ENCODE data around the gene BACE1. TPM values are rescaled to one million over a fixed set of nuclear protein-coding genes. Genes with fewer than 3 reads are reported as not detected.
"Not testable (repeated sequence)": the region's sequence is repeated elsewhere in the genome, so short reads cannot be mapped to it uniquely, and the experiment has no call there.

Gene BACE1
- total RNA-seq, 1 experiment from 2014 or later, result 11.2 TPM

GRCh38 chr11:117279711-117280376 is 36.2 kb downstream of the BACE1 start:
- BruUV-seq (replicated peaks), result no TSS peak
- Histone ChIP-seq H3K9me3 (no peaks in the 10 kb centered on the region), H3K4me3 (ENCODE audit: low read depth, low read length) (no peak overlapping the region), H3K4me1 (peaks cover 17% of the 10 kb centered on the region), H3K27me3 (replicated peaks; ENCODE audit: control insufficient read depth, insufficient read depth, low read length) (no peaks in the 10 kb centered on the region), H3K36me3 (ENCODE audit: control insufficient read depth, insufficient read depth, low read length) (peaks cover 4% of the 10 kb centered on the region; the same call in 1 of the 2 replicates)
- H3K9me3 Mint-ChIP-seq (ENCODE audit: unreplicated experiment), result no peaks in the 10 kb centered on the region
- H3K36me3 Mint-ChIP-seq (ENCODE audit: insufficient read depth, unreplicated experiment), result peaks cover 40% of the 10 kb centered on the region
- H3K27me3 Mint-ChIP-seq (ENCODE audit: insufficient read depth, unreplicated experiment), result no peaks in the 10 kb centered on the region
- H3K4me3 Mint-ChIP-seq (ENCODE audit: unreplicated experiment), result no peak overlapping the region
- no peak for DNase-seq
- H3K27ac Mint-ChIP-seq (ENCODE audit: unreplicated experiment), result peak overlapping the region; percentile 0
- intact Hi-C loops (cut with micrococcal nuclease; ENCODE audit: unreplicated experiment), result no loop called here
- H3K4me1 Mint-ChIP-seq (ENCODE audit: low read depth, unreplicated experiment), result peaks cover 7% of the 10 kb centered on the region
- ChIA-PET POLR2A (interaction anchor here (0.7 kb wide), 1 partner anchor 21 kb away, joined by 8 read pairs; no protein-coding TSS in a partner anchor), CTCF (interaction anchor here (0.5 to 1.0 kb wide), 2 partner anchors 20 to 48 kb away, joined by 3 to 5 read pairs; partner anchors contain the start of gene PCSK7)
- TF ChIP-seq CTCF (IDR thresholded peaks at IDR 0.05; ENCODE audit: insufficient read depth in 1 of 2, low read depth in 1 of 2, low read length in 1 of 2, severe bottlenecking in 1 of 2, unreplicated experiment in 1 of 2), result no peak

DNA sequence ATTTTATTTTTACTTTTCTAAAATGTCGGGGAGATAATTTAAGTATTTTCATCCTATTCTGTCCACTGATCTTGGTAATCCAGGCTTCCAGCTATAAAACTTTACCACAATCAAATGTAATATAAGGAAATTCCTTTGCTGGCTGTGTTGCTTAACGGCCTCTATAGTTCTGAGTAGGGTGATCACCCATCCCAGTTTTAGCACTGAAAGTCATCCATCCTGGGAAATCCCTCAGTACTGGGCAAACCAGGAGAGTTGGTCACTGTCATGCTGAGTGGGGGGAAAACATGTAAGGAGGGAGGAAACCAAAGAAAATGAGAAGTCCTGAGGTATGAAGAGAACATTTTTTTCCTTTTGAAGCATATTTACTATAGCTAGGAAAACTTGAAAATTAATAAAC is 37.7 kb downstream of the BACE1 start:
- BruUV-seq (replicated peaks), result no TSS peak
- H3K9me3 ChIP-seq, result peaks cover 5% of the 10 kb centered on the region
- H3K4me1 ChIP-seq, result peaks cover 17% of the 10 kb centered on the region
- Mint-ChIP-seq H3K4me3 (ENCODE audit: unreplicated experiment) (no peak overlapping the region), H3K4me1 (ENCODE audit: low read depth, unreplicated experiment) (peaks cover 7% of the 10 kb centered on the region), H3K9me3 (ENCODE audit: unreplicated experiment) (peaks cover 7% of the 10 kb centered on the region), H3K27ac (ENCODE audit: unreplicated experiment) (no peak overlapping the region), H3K27me3 (ENCODE audit: insufficient read depth, unreplicated experiment) (no peaks in the 10 kb centered on the region), H3K36me3 (ENCODE audit: insufficient read depth, unreplicated experiment) (peaks cover 42% of the 10 kb centered on the region)
- intact Hi-C loops (cut with micrococcal nuclease; ENCODE audit: unreplicated experiment), result no loop called here
- CTCF ChIA-PET, result no interaction called here
- POLR2A ChIA-PET, result no interaction called here
- no peaks in the 10 kb centered on the region for H3K27me3 ChIP-seq (replicated peaks; ENCODE audit: control insufficient read depth, insufficient read depth, low read length)
- H3K4me3 ChIP-seq (ENCODE audit: low read depth, low read length), result no peak overlapping the region
- peaks cover 2% of the 10 kb centered on the region; the same call in 1 of the 2 replicates for H3K36me3 ChIP-seq (ENCODE audit: control insufficient read depth, insufficient read depth, low read length)
- TF ChIP-seq CTCF (IDR thresholded peaks at IDR 0.05; ENCODE audit: insufficient read depth in 1 of 2, low read depth in 1 of 2, low read length in 1 of 2, severe bottlenecking in 1 of 2, unreplicated experiment in 1 of 2), result no peak
- no peak for DNase-seq

GRCh38 chr11:117273550-117274289 is 42.3 kb downstream of the BACE1 start:
- H3K4me1 ChIP-seq, result peaks cover 28% of the 10 kb centered on the region
- no peaks in the 10 kb centered on the region for H3K27me3 ChIP-seq (replicated peaks; ENCODE audit: control insufficient read depth, insufficient read depth, low read length)
- H3K4me3 ChIP-seq (ENCODE audit: low read depth, low read length), result no peak overlapping the region
- no peak for TF ChIP-seq CTCF (IDR thresholded peaks at IDR 0.05; ENCODE audit: insufficient read depth in 1 of 2, low read depth in 1 of 2, low read length in 1 of 2, severe bottlenecking in 1 of 2, unreplicated experiment in 1 of 2)
- no peak overlapping the region for H3K4me3 Mint-ChIP-seq (ENCODE audit: unreplicated experiment)
- no TSS peak for BruUV-seq (replicated peaks)
- H3K9me3 Mint-ChIP-seq (ENCODE audit: unreplicated experiment), result peaks cover 31% of the 10 kb centered on the region
- no peaks in the 10 kb centered on the region for H3K27me3 Mint-ChIP-seq (ENCODE audit: insufficient read depth, unreplicated experiment)
- H3K4me1 Mint-ChIP-seq (ENCODE audit: low read depth, unreplicated experiment), result peaks cover 20% of the 10 kb centered on the region
- no peak overlapping the region for H3K27ac Mint-ChIP-seq (ENCODE audit: unreplicated experiment)
- ChIA-PET CTCF (no interaction called here), POLR2A (no interaction called here)
- no peak for DNase-seq
- peaks cover 16% of the 10 kb centered on the region for H3K9me3 ChIP-seq
- intact Hi-C loops (cut with micrococcal nuclease; ENCODE audit: unreplicated experiment), result no loop called here
- H3K36me3 Mint-ChIP-seq (ENCODE audit: insufficient read depth, unreplicated experiment), result peaks cover 36% of the 10 kb centered on the region
- no peaks in the 10 kb centered on the region for H3K36me3 ChIP-seq (ENCODE audit: control insufficient read depth, insufficient read depth, low read length)

DNA sequence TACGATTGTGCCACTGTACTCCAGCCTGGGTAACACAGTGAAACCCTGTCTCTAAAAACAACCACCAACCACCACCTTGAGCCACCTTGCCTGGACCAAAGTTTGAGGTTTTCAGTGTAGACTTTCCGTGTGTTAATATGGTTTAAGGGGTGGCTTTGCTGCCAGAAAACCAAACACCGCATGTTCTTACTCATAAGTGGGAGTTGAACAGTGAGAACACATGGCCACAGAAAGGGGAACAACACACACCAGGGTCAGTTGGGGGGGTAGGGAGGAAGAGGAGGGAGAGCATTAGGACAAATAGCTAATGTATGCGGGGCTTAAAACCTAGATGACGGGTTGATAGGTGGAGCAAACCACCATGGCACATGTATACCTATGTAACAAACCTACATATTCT is 43.9 kb downstream of the BACE1 start:
- Histone ChIP-seq H3K4me1 (peaks cover 38% of the 10 kb centered on the region), H3K9me3 (peaks cover 16% of the 10 kb centered on the region)
- peaks cover 31% of the 10 kb centered on the region for H3K9me3 Mint-ChIP-seq (ENCODE audit: unreplicated experiment)
- H3K36me3 Mint-ChIP-seq (ENCODE audit: insufficient read depth, unreplicated experiment), result peaks cover 40% of the 10 kb centered on the region
- intact Hi-C loops (cut with micrococcal nuclease; ENCODE audit: unreplicated experiment); BruUV-seq (replicated peaks); CTCF ChIA-PET; H3K4me3 Mint-ChIP-seq (ENCODE audit: unreplicated experiment); H3K36me3 ChIP-seq (ENCODE audit: control insufficient read depth, insufficient read depth, low read length); H3K4me3 ChIP-seq (ENCODE audit: low read depth, low read length); H3K27ac Mint-ChIP-seq (ENCODE audit: unreplicated experiment); H3K27me3 Mint-ChIP-seq (ENCODE audit: insufficient read depth, unreplicated experiment); POLR2A ChIA-PET; DNase-seq; H3K27me3 ChIP-seq (replicated peaks; ENCODE audit: control insufficient read depth, insufficient read depth, low read length): not testable (repeated sequence)
- peaks cover 31% of the 10 kb centered on the region for H3K4me1 Mint-ChIP-seq (ENCODE audit: low read depth, unreplicated experiment)
